Medulla oblongata (tissue), 1 donor: ENCODE results near the gene AIFM1.

Experiments used
- DNase-seq: peaks from one replicate; pipeline ENCODE4 v3.0.0-alpha.2; 2015; ENCODE audit errors: extremely low spot score

Gene AIFM1

DNA sequence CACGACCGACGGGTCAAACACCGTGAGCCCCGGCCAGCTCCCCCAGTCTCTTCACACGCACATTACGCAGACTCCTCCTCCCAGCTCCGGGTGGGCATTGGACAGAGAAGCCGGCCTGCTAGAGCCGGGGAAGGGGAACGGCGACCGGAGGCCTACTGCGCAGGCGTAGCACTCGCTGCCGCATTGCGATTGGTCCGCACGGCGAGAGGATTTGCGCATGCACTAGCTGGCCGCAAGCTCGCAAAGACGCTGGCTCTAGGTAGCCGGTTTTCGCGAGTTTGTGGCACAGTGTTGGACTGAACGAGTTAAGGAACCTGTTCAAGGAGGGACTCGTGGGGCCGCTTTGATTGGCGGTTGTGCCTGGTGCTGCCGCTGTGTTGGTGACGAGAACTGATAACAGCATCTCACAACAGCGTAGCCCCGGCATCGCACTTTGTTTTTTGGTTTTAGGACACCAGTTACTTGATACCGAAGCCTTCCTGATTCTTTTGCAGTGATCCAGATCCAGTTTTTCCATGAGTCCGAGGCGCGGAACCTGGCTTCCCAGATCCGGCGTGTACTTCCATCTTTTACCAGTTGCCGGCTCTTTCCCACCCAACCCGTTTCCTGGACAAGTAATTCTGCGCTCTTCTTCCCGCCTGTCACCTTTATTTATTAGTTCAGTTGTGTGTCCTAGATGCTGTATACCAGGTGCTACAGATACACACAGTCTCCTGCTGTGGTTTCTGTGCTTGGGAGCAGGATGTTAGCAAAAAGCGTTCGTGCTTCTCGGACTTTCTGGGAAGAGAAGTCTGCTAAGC is at the start of gene AIFM1:
AIFM1 (minus strand) TSS at position 139 of the 800 bp plus-strand sequence. CDS start 185 bp downstream, outside the sequence.
- DNase-seq = peak; percentile 91

DNA sequence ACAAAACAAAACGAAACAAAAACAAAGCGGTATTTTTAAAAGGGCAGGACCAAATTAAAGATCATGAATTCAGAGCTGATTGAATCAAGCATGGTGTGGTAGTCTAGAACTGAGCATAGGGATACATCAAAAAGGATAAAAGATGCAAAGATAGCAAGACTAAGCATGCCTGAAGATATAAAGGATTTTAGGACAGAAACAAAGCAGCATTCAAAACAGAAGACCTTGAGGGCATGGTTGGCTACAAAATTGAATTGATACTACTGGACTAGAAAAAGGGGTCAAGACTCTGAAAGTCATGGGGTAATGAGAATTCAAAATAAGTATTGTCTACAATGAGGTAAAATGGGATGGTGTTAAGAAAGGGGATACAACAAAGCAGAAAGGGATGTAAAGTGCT is 47.7 kb upstream of the AIFM1 start:
- DNase-seq = no peak

GRCh38 chrX:130212371-130212770 is 46.7 kb upstream of the AIFM1 start:
- no peak for DNase-seq

GRCh38 chrX:130211415-130212186 is 46.0 kb upstream of the AIFM1 start:
- DNase-seq = no peak

GRCh38 chrX:130204647-130205046 is 39.0 kb upstream of the AIFM1 start:
- DNase-seq = no peak

DNA sequence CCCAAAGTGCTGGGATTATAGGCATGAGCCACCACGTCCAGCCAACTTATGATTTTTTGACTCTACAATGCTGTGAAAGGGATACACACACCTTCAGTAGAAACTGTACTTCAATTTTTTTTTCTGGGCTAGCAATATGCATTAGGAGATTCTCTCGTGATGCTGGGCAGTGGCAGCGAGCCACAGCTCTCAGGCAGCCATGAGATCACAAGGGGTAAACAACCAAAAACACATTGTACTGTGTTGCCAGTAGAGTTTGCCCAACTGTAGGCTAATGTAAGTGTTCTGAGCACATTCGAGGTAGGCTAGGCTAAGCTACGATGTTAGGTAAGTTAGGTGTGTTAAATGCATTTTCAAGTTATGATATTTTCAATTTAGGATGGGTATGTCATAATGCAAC is 31.8 kb upstream of the AIFM1 start:
- no peak for DNase-seq

- no peak for DNase-seq
Measured at GRCh38 chrX:130196466-130196865, 30.8 kb upstream of the AIFM1 start.

GRCh38 chrX:130190801-130191200 is 25.2 kb upstream of the AIFM1 start:
- no peak for DNase-seq

DNA sequence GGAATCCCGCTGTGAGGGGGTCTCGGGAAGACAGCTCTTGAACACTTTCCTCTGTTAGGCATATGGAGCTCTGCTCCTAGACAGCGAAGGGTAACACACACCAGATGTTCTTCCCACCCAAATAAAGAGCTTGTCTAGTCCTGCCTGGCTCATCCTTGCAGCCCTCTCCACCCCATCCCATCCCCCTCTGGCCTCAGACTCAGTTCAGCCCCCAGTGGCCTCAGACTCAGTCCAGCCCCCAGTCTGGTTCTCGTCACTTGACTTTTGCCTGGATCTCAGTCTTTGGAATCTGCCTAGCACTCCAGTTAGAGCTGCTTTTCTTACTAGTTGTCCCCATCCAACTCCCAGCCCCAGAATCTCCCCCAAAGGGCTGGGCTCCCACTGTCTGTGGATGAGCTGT is 21.0 kb upstream of the AIFM1 start:
- no peak for DNase-seq

DNA sequence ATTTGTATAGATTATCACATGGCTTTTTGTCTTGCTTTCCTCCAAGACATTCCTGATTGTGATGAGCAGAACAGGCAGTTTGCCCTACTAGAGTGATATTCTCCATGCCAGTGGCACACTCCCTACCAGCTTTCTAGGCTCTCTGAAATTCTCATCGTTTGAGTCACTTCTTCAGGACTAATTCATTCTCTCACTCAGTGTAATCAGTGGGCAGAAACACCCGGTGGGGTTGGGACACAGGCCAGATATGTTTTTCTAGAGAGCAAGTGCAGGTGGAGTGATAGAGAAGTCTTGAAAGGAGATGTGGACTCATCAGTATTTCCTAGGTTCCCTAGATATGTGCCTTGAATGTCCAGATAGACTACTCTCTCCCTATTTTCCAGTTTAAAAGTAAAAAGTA is 19.2 kb upstream of the AIFM1 start:
- no peak for DNase-seq

GRCh38 chrX:130184168-130184567 is 18.5 kb upstream of the AIFM1 start:
- DNase-seq = no peak

DNA sequence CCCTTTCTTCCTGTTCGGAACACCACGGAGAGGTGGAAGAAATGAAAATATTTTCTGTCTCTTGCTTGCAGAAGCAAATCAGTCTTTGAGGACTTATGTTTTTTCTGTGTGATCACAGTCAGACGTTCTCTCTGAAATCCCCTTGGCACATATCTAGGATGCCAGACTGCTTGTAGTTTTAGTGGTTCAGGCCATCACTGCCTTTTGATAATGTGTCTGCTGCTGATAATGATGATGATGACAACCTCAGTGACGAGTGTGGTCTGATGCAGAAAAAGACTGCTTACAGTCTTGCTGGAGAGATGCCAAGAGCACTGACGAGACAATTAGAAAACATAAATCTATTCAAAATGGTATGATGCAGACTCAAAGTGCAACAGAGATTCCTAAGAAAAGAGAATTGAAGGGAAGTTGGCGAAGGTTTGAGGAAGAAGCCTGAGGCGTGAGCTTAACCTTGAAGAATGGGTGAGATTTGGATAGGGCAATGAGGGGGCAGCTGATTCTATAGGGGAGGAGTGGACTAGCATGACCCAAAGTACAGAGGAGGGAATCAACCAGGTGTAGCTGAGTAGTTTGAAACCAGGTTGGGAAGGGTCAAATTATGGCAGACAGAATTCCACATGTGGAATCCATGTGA is 14.1 kb upstream of the AIFM1 start:
- DNase-seq = no peak

DNA sequence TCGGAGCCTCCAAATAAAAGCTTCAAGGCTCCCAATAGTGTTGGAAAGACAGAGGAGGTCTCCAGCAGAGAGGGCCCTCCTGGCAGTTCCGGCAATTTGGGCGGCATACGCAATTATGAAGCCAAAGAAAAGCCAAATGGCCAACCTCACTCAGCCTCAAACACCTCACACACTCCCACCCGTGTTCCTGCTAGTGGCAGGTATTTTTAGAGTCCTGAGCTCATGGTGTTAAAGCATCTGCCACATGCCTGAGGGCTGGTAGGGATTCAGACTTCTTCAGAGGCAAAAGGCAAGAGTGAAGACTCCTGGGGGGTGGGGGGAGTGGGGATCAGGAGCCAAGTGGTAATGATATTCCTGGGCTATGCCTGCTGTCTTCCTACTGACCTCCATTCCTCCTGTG is 13.5 kb upstream of the AIFM1 start:
- DNase-seq = no peak

DNA sequence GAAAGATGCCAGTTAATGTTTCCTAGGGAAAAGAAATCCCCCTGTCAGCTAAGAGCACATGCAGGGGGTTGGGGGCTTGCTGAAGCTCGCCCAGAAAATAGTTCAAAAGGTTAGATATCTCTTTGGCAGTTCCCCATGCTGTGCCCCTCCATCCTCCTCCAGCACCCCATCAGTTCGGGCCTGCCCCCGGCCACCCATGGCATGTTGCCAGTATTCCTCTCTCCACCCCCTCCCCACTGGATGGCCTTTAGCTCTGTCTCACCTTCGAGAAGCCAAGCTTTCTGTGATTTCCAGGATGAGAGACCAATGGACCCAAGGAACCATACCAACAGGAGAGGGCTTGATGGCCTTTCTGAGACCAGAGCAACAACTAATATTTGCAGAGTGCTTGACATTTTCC is 11.3 kb upstream of the AIFM1 start:
- no peak for DNase-seq

GRCh38 chrX:130176354-130176776 is 10.7 kb upstream of the AIFM1 start:
- DNase-seq = no peak

- DNase-seq = no peak
Measured at GRCh38 chrX:130174937-130175336, 9.3 kb upstream of the AIFM1 start.

GRCh38 chrX:130174045-130174704 is 8.5 kb upstream of the AIFM1 start:
- peak; percentile 41 for DNase-seq

GRCh38 chrX:130173190-130173895 is 7.7 kb upstream of the AIFM1 start:
- DNase-seq = peak; percentile 78

DNA sequence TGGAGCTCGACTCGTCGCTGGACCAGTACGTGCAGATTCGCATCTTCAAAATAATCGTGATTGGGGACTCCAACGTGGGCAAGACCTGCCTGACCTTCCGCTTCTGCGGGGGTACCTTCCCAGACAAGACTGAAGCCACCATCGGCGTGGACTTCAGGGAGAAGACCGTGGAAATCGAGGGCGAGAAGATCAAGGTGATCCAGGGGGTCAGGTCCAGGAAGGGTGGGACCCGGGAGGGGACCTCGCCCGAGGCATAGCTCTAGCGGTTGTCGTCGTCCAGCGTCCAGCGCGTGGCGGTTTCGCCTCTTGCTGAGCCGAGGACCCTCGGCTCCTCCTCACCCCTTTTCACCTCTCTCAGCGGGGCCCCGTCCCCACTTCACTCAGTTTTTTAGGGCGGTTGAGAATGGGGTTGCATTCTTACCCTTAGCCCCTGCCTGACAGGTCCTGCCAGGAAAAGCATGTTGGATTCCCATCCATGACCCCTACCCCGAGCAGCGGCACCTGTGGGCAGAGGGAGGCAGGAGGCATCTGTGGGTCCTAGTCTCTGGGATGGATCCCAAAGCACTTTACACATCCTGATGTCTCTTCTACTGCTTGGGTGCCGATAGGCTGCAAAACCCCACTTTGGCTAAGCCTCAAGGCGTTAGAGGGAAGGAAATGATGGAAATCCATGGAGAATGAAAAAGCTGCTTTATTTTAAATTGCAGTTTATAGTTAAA is 6.6 kb upstream of the AIFM1 start:
- no peak for DNase-seq

- DNase-seq = peak; percentile 59
Measured at GRCh38 chrX:130171446-130172126, 5.9 kb upstream of the AIFM1 start, which contains the start of gene RAB33A. Gene RAB33A, plus strand, starts transcription at chrX:130171962. Its CDS starts 101 bp downstream, at chrX:130172063.
